NT2/D1 (cell line): ENCODE results near the gene MTMR10.

Source experiments
- SUZ12 ChIP-seq: IDR thresholded peaks from 2 replicates; pipeline ENCODE4 v1.6.1; 2011; ENCODE audit not compliant: insufficient read length, insufficient read depth; ENCODE audit errors: extremely low read depth
- ZNF274 ChIP-seq: IDR thresholded peaks from 2 replicates; pipeline ENCODE4 v1.6.1; 2011; ENCODE audit warnings: mild to moderate bottlenecking, low read depth, low read length

- TF ChIP-seq ZNF274 (no peak), SUZ12 (no peak)
Observed at GRCh38 chr15:31010036-31010435, 18.6 kb upstream of the MTMR10 start.
